ENCODE results near the gene FAIM2. TPM values are rescaled to one million over a fixed set of nuclear protein-coding genes. Genes with fewer than 3 reads are reported as not detected.
"Not testable (repeated sequence)": the region's sequence is repeated elsewhere in the genome, so short reads cannot be mapped to it uniquely, and the experiment has no call there.

The FAIM2 gene
- total RNA-seq, 1 donor from 2014 or later: 0.18 TPM

DNA sequence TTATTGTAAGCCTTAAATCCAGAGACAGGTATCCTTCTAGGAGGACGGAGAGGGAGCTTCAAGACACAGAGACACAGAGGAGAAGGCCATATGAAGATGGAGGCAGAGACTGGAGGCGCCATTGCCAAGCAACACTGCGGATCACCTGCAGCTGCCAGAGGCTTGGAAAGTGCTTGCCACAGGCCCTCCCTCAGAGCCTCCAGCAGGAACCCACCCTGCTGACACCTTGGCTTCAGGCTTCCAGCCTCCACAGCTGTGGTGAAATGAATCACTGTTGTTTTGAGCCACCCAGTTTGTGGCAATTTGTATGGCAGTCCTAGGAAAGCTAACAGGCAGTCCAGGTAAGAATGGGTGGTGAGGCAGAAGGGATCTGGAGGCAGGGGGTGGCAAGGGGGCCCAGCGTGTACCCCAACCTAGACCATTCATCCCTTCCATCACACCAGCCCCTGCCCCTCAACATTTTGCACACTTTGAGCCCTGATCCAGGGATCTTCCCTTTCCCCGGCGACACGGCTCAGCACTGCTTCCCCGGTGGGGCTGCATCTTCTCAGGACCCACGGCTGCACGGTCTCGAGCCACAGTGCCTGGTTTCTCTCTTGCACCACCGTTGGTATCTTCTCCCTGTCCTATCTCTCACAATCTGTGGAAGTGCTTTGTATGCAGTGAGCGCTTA is 38.5 kb downstream of the FAIM2 start:
- intact Hi-C loops (cut with micrococcal nuclease): no loop called here

DNA sequence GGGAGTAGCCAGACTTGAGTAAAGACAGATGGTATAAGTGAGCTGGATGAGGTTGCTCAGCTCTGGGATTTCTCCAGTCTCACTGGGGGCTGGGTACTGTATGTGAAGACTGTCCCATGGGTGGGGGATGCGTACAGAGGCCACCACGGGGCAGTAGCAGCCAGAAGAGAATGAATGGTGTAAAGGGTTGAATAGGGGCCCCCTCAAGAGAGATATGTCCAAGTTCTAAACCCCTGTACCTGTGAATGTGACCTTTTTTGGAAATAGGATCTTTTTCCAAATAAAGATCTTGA is 39.0 kb downstream of the FAIM2 start:
- intact Hi-C loops (cut with micrococcal nuclease): no loop called here

DNA sequence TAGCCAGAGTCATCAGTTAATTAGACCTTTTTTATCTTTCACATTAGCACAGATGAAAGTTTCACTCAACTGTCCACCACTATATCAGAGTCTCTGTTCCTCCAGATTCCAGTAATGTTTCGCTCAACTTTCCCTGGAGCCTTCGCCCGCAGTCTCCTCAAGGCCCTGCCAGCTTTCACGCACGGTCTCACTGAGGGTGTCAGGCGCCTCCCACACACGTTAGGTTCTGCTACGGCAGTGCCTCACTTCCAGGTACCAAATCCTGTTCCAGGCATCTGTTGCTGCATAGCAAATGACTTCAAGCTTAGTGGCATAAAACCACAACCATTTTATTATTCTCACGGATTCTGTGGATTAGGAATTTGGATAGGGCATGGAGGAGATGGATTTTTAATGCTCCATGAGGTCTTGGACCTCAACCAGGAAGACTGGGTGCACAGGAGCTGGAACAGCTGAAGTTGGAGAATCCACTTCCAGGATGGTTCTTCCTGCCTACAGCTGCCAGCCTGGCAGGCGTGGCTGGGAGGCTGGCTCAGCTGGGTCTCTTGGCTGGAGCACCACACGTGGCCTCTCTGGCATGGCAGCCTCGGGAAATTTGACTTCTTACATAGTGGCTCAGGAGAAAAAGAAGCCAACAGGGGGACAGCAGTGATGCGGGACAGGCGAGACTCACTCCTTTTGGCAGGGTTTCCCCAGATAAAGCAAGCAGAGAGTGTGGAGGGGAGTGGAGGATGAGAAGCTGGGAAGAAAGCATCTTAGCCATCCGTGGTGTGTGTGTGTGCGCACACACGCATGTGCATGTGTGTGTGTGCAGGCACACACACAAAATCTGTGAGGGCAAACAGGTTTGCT is 39.5 kb downstream of the FAIM2 start:
- intact Hi-C loops (cut with micrococcal nuclease): no loop called here

DNA sequence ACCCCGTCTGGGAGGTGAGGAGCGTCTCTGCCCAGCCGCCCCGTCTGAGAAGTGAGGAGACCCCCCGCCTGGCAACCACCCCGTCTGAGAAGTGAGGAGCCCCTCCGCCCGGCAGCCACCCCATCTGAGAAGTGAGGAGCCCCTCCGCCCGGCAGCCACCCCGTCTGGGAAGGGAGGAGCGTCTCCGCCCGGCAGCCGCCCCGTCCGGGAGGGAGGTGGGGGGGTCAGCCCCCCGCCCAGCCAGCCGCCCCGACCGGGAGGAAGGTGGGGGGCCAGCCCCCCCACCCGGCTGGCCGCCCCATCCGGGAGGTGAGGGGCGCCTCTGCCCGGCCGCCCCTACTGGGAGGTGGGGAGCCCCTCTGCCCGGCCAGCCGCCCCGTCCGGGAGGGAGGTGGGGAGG is 42.8 kb downstream of the FAIM2 start:
- intact Hi-C loops (cut with micrococcal nuclease): not testable (repeated sequence)

DNA sequence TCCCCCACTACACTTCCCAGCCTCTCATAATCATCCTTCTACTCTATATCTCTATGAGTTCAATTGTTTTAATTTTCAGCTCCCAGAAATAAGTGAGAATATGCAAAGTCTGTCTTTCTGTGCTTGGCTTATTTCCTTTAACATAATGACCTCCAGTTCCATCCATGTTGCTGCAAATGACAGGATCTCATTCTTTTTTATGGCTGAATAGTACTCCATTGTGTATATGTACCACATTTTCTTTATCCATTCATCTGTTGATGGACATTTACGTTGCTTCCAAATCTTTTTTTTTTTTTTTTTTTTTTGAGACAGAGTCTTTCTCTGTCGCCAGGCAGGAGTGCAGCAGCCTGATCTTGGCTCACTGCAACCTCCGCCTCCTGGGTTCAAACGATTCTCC is 47.8 kb downstream of the FAIM2 start:
- intact Hi-C loops (cut with micrococcal nuclease): not testable (repeated sequence)

DNA sequence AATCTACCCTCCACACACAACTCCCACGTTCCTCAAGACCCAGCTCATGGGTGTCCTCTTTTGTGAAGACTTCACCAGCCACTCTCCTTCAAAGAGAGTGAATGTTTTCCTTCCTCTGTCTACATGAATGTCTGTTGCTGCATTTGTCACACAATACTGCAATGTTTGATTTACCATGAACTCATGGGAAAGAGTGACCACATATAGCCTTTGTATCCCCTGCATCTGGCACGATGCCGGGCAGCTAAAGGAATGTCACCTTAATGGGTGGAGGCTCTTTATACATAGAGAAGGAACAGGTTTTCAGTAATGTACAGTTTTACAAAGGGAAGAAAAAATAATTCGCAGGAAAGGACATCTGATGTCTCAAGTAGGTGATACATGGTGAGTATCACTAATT is 48.7 kb downstream of the FAIM2 start:
- intact Hi-C loops (cut with micrococcal nuclease): no loop called here

DNA sequence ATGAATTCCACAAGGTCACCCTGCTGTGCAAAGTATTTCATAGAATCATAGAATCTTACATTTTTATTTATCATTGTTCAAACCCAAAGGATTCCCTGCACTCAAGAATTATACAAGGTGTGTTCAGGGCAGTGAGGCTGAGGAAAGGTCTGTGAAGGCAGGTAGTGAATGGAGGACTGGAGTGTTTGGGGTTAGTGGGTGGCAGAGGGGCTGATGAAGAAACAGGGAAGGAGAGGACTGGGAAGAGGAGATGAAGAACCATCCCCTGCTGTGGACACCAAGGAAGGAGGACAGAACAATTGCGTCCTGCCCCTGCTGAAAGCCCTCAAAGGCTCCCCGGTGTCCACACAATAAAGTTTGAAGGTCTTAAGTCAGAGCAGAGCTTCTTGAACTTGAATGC is 50.0 kb downstream of the FAIM2 start:
- intact Hi-C loops (cut with micrococcal nuclease): no loop called here

DNA sequence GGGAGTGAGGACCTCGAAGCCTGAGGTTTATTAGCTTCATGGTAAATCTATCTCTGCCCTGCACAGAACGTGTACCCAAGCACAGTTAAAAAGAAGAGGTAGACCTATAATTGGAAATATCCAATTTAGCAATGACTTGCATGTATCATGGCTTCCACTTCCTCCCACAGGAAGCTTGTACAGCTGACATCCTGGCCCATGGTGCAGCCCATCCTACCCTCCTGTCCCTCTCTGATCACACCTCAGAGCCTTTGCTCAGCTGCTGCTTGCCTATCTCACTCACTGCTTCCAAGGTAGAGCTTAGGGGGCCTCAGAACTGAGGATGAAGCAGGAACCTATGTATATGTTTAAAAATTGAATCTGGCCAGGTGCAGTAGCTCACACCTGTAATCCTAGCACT is 56.5 kb downstream of the FAIM2 start:
- intact Hi-C loops (cut with micrococcal nuclease): no loop called here

DNA sequence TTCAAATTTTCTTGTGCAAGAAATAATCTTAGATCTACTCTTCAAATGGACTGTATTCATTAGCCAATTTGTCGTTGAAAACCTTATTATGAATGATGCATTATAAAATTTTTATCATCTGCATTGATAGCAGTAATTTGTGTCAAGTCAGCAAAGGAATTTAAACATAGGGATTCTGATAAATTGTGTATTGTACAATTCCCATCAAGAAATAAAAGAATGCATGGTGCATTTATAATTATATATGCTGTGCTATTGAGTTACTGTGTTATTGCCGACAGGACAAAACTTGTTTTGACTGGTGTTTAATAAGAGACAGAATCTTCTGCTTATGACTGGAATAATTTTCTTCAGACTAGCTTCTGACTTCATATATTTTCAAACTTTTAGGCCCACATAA is 57.7 kb downstream of the FAIM2 start:
- intact Hi-C loops (cut with micrococcal nuclease): no loop called here

DNA sequence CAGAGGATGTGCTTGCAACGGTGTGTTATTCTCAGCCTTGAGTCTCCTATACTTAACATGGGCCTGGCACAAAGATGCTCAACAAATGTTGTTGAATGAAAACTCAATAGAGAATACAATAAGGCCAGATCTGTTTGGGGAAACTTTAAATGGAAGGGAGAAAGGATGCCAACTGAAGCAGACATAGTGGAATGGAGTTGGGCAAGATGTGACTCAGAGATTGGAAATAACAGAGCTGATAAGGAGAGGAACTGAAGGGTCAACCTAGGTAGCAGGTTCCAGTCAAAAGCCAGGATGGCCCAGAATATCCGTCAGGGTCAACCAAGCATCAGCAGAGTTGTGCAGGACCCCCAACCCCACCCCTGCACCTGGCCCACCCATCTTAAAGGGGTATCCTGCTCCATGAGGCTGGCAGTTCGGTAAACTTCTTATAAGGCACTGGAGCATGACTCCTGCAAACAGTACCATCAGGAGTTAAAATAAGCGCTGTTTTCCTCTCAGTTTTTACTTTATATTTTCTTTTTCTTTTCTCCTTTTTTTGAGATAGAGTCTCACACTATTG is 59.7 kb downstream of the FAIM2 start:
- intact Hi-C loops (cut with micrococcal nuclease): no loop called here

DNA sequence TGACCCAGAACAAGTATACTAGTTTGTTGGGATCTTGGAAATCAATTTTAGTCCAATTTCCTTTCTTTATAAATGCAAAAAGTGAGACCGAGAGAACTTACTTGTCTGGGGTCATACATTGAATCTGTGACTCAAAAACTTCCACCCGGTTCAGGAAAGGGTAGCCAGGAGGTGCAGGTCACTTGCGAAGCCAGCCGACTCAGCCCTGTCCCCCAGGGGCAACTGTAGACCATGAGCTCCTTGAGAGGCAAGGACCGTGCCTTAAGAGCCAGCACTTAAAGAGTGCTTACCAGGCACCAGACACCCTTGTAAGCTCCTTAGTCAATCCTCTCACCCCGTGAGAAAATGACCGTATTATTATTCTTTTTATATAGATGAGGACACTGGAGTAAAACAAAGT is 60.3 kb downstream of the FAIM2 start:
- intact Hi-C loops (cut with micrococcal nuclease): no loop called here

DNA sequence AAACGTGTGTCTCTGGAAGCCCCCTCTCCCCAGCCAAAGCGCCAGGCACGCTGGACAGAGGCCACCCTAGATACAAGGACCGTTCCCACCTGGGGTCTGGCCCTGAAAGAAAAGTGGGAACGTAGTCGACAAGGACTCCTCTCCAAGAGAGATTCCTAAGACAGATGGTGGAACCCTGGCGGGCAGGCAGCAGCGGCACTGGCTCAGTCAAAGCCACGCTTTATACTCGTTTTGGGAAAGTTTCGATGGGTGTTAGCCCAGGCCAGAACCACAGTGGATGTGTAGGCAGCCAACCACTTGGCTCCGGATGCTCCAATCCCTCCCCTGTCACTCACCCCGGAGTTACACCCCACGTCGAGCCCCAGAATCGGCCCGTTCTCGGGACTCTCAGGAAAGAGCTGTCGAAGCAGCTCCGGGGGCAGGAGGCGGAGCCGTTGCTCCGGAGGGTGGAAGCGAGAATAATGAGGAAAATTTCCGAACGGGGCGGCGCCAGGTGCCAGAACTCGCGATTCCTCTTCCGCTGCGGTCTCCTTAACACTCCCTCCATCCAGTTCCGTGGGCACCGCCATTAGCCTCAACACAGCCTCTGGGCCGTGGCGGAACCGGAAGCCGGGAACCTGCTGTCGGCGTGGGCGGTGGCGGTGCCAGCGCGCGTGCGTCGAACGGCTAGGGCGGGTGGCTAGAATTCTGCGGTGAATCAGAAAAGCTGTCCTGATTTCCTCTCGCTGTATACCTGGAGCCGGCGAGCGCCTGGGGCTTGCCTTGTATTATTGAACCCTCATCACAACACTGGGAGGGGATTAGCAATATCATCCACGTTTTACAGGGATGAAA is 61.0 kb downstream of the FAIM2 start, which contains the start of gene BCDIN3D:
BCDIN3D (minus strand) TSS at position 588 of the 834 bp plus-strand sequence; CDS start at position 569, 19 bp downstream.
- intact Hi-C loops (cut with micrococcal nuclease): loop anchor here (1.0 kb wide), 2 partner anchors 14 to 101 kb away; partner anchors contain the start of genes NCKAP5L and TMBIM6

DNA sequence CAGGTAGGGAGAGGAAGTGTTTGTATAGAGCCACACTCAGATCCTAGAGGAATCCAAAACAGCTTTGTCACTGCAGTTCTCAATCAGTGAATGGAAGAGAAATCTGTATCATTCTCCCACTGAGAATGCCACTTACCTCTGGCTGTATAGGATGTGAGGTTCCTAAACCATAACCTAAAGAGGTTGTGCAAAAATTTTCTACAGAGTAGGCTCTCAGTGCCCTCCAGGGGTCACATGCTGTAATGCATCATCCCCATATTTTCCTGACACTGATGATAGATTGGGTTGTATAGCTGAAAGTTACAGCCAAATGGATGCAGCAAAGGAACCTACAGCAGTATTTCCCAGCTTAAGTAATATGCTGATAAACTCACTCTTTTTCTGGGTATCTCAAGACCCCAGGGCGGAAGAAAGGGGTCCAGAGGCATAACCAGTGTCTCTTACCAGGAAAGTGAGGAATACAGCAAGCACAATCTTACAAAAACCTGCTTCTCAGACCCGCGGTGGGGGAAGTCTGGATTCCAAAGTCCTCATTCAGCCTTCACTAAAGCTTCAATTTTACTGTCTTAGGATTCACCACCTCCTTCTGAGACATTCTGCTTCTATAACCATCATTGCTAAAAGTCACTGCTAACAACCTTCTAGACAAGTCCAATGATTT is 64.6 kb downstream of the FAIM2 start:
- intact Hi-C loops (cut with micrococcal nuclease): loop anchor here (1.0 kb wide), 1 partner anchor 63 kb away; no protein-coding TSS in a partner anchor

DNA sequence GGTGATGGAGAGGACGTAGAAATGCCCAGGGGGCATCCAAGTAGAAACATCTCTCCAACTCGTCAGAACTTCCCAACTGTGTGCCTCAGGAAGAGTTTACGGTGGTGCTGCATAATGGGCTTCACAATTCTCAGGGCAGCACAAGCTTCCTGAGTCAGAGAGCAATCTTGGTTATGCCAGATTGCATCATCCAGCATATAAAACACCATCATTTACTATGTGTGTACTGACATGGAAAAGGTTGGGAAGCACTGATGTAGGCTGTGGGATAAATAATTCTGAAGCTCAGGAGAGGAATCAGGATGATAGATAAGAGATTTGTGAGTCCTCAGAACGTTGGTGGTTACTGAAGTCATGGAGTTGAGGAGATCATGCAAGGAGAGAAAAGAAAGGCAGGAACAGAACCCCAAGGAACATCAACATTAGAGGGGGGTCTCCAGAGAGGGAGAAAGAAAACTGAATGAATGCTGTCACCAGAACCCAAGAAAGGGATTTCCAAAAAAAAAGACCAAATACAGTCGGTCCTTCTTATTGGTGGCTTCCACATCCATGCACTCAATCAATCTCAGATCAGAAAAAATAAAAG is 70.8 kb downstream of the FAIM2 start:
- intact Hi-C loops (cut with micrococcal nuclease): no loop called here

DNA sequence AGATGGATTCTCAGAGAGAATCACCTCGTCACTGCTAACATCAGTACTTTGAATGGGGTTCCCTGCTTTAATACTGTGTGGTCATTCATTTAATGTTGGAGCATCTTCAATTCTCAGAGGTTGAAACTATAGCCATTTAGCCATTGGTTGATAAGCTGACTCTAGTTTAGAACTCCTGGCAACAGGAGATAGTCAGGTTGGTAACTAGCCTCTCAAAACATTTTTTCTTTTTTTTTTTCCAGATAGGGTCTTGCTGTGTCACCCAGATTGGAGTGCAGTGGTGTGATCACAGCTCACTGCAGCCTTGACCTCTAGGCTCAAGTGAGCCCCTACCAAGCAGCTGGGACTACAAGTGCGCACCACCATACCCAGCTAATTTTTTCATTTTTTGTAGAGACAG is 72.0 kb downstream of the FAIM2 start:
- intact Hi-C loops (cut with micrococcal nuclease): no loop called here

DNA sequence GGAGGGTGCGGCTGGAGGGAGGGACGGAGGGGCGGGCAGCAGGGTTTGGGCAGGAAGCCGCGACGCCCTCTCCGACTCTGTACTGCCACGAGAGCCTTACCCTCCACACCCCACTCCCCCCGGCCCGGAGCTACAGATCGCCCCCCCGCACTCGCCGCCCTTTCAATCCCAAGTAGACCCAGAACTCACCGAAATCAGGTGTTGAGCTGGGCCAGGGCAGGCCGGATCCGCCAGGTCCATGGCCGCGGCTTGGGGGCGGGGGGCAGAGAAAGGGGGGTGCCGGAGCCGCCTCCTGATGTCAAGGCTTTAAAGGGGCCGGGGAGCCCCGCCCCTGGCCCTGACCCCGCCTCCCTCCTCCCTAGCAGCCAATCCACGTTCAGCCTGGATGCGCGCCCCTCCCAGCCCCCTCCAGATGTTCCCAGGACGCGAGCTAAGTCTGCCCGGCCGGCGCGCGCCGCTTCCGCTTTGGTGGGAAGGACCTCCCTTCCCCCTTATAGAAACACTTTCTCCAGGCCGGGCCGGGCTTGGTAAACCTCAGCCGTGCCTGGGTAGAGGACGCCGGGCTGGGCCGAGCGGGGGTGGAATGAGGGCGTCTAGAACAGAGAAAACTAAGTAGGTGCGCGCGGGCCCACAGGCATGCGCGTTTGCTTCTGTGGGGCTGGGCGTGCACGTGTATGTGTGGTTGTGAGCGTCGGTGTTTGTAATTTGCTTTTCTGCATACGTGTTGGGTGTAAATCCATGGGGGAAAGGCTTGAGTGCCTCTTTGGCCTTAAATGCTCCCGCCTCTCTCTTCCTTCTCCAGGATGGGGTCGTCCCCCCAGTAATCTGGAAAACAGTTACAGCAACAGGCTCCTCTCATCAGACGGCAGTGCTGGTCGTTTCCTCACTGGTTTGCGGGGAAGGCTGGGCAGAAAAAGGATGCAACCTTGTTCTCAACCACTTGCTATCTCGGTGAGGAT is 75.3 kb downstream of the FAIM2 start, which contains the start of gene NCKAP5L:
NCKAP5L (minus strand) TSS at position 281 of the 959 bp plus-strand sequence. CDS start 24,369 bp downstream, outside the sequence.
- intact Hi-C loops (cut with micrococcal nuclease): loop anchor here (1.0 to 10.0 kb wide), 3 partner anchors 14 to 204 kb away; partner anchors contain the start of genes PRPF40B and TMBIM6

DNA sequence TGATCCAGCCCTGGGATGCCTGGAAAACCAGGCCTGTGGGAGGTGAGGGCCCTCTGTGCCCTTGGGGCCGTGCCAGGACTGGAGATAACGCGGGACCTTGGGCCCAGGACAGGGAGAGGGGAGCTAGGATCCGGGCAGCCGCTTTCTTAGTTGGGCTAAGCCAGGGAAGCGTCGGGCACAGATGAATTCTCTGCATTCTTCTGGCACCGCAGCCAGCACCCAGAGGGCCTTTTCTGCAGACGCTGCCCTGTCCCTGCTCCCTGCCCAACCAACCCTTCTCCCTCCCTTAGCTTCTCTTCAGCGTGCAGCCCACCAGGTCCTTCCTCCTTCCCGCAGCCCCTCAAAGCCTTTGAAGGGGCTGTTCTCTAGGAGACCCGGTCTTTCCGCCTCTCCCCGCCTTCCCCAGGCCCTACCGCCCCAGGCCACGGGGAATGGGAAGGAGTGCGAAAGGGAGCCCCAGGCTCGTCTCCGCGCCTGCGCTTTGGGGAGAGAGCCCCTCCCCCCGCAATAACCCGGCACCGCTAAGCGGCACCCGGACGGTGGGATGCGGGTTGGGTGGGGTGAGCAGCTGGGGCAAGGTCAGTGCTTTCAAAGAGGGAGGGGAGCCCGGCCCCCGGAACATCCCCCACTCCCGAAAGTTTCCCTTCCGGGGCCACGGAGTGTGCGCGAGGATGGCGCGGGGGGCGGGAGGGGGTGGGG is 76.2 kb downstream of the FAIM2 start:
- intact Hi-C loops (cut with micrococcal nuclease): loop anchor here (1.0 to 10.0 kb wide), 3 partner anchors 15 to 203 kb away; partner anchors contain the start of genes PRPF40B and TMBIM6

DNA sequence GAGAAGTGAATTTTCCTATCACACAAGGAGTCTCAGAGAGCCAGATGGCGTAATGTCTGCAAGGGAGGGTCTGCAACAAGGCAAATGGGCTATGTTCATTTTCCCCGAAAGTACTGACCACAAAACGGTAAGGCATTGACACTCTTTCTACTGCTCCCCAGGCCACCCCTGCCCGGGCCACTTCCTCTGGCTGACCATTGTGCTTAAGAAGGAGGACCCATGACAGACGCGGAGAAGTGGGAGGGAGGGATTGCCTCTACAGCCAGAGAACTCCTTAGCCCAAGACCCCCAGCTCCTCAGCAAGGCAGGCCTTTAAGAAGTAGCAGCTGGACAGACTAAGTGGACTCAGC is 76.7 kb downstream of the FAIM2 start:
- intact Hi-C loops (cut with micrococcal nuclease): loop anchor here (10.0 kb wide), 1 partner anchor 202 kb away; the partner anchor contains the start of gene PRPF40B
